ENCODE data around the gene CTRB1. TPM values are rescaled to one million over a fixed set of nuclear protein-coding genes. Genes with fewer than 3 reads are reported as not detected.

Gene CTRB1
- total and polyA plus RNA-seq, 2 of the 8 experiments (the other 6 are each of a cell fraction or from before 2014, with no cell fraction given): not detected

GRCh38 chr16:75262800-75263127 is 44.0 kb downstream of the CTRB1 start:
- FAIRE-seq: no peak
- H3K14ac ChIP-seq (ENCODE audit: insufficient read length): no peak overlapping the region
- CTCF ChIA-PET (ENCODE audit: partially characterized antibody): interaction anchor here (0.8 to 1.8 kb wide), 6 partner anchors 8 to 124 kb away, joined by 3 to 13 read pairs (median 4); no protein-coding TSS in a partner anchor
- H3K9ac ChIP-seq (replicated peaks in 1 of 4; ENCODE audit: extremely low read depth in 1 of 4, low read depth in 3 of 4, low read length in 3 of 4): no peak overlapping the region
- H2BK120ac ChIP-seq (replicated peaks; ENCODE audit: low read depth, low read length): no peak overlapping the region
- H3K4ac ChIP-seq (replicated peaks; ENCODE audit: insufficient read length, low read depth, low read length): no peak overlapping the region
- H3K23ac ChIP-seq (ENCODE audit: insufficient read length): no peak overlapping the region
- no peak overlapping the region for H3K27ac ChIP-seq (ENCODE audit: low read depth, low read length)
- H2AK5ac ChIP-seq (ENCODE audit: low read depth, low read length): peak overlapping the region; percentile 40; the same call in 1 of the 2 replicates
- no peak for TF ChIP-seq BCL11A (IDR thresholded peaks at IDR 0.05; ENCODE audit: low read depth in 2 of 2, low read length in 2 of 2)
- TF ChIP-seq NANOG (IDR thresholded peaks at IDR 0.05; ENCODE audit: insufficient read depth, low read depth, low read length, poor library complexity, severe bottlenecking): no peak
- no peak for TF ChIP-seq JUND (IDR thresholded peaks at IDR 0.05; ENCODE audit: low read length)
- no peak for TF ChIP-seq ATF2 (IDR thresholded peaks at IDR 0.05; ENCODE audit: low read length)
- TF ChIP-seq CTCF (IDR thresholded peaks at IDR 0.05; ENCODE audit: control extremely low read depth in 1 of 3, insufficient read depth in 1 of 3, low read depth in 1 of 3, low read length in 3 of 3): no peak
- no peak for TF ChIP-seq SP4 (IDR thresholded peaks at IDR 0.05; ENCODE audit: low read length)
- no peak for TF ChIP-seq TAF7 (optimal IDR thresholded peaks at IDR 0.05; ENCODE audit: borderline replicate concordance, low read depth, low read length)
- 77% methylated on average over 5 of the region's 5 CpGs; no CpG with 5 or more reads in 1 of the 2 experiments for WGBS, 2 experiments (ENCODE audit: extremely low coverage in 1 of 2, insufficient coverage in 1 of 2, insufficient read length in 1 of 2, insufficient replicate concordance in 2 of 2, low coverage in 1 of 2, low lambda C conversion rate in 2 of 2, missing lambda C conversion rate in 1 of 2)
- peaks cover 15 to 35% of the 10 kb centered on the region in 2 experiments for H4K20me1 ChIP-seq (replicated peaks in 1 of 2; ENCODE audit: control insufficient read depth in 1 of 2, insufficient read depth in 2 of 2, low read length in 2 of 2)
- H3K36me3 ChIP-seq (ENCODE audit: control insufficient read depth in 2 of 4, insufficient read depth in 4 of 4, low read length in 3 of 4): no peaks in the 10 kb centered on the region
- POLR2A ChIA-PET (ENCODE audit: partially characterized antibody): interaction anchor here (0.9 to 9.2 kb wide), 8 partner anchors 10 to 54 kb away, joined by 3 to 158 read pairs (median 4); partner anchors contain the start of gene BCAR1
- peaks cover 0 to 75% of the 10 kb centered on the region in 2 experiments; a peak in 2 of 4 replicates for H3K79me2 ChIP-seq (ENCODE audit: control insufficient read depth in 1 of 2, insufficient read depth in 2 of 2, low read length in 2 of 2)
- no peaks in the 10 kb centered on the region for H3K27me3 ChIP-seq (replicated peaks in 1 of 4; ENCODE audit: control insufficient read depth in 3 of 4, extremely low read depth in 1 of 4, insufficient read depth in 3 of 4, low read length in 3 of 4)
- no peak overlapping the region for H3K18ac ChIP-seq (ENCODE audit: extremely low read depth, low read length)
- peaks cover 33% of the 10 kb centered on the region for H3K79me1 ChIP-seq (ENCODE audit: low read depth, low read length)
- 0 out of 2 replicates have a peak overlapping the region, but pooled peaks have one; percentile 80 for H2BK12ac ChIP-seq (ENCODE audit: low read depth, low read length)
- no peak overlapping the region for H3K56ac ChIP-seq (replicated peaks; ENCODE audit: insufficient read length, low read depth, low read length)
- H4K5ac ChIP-seq (ENCODE audit: insufficient read length, low read depth, low read length): no peak overlapping the region
- H3K9me3 ChIP-seq (ENCODE audit: insufficient read depth in 2 of 2, low read depth in 1 of 2, low read length in 1 of 2): no peaks in the 10 kb centered on the region
- H2BK5ac ChIP-seq (ENCODE audit: low read depth, low read length): no peak overlapping the region; the same call in 1 of the 2 replicates
- 0 out of 2 replicates have a peak overlapping the region, but pooled peaks have one; percentile 29 for H2BK15ac ChIP-seq (ENCODE audit: low read length)
- H3K4me1 ChIP-seq (replicated peaks in 1 of 4; ENCODE audit: control insufficient read depth in 3 of 4, insufficient read depth in 4 of 4, low read length in 3 of 4): peaks cover 0 to 36% (median 28%) of the 10 kb centered on the region in 4 experiments; a peak in 6 of 7 replicates
- no peak overlapping the region; a peak in 1 of 4 replicates for H3K4me2 ChIP-seq (ENCODE audit: insufficient read depth in 1 of 2, low read depth in 2 of 2, low read length in 2 of 2)
- H3K23me2 ChIP-seq (ENCODE audit: low read depth, low read length): peaks cover 11% of the 10 kb centered on the region; the same call in 1 of the 2 replicates
- H3K4me3 ChIP-seq (ENCODE audit: extremely low read depth in 1 of 4, insufficient read depth in 2 of 4, low read depth in 3 of 4, low read length in 4 of 4): no peak overlapping the region
- DNase-seq (ENCODE audit: low read depth in 1 of 2, low spot score in 2 of 2): no peak
- no peak overlapping the region for H2BK20ac ChIP-seq (ENCODE audit: low read length)
- H4K8ac ChIP-seq (ENCODE audit: extremely low read depth, insufficient read depth, low read length): no peak overlapping the region
- H2AFZ ChIP-seq (ENCODE audit: low read length): no peak overlapping the region
- no peak overlapping the region for H4K91ac ChIP-seq (replicated peaks; ENCODE audit: insufficient read length, low read length)
